Panc1 (cell line): ENCODE results near the gene LAMP5. TPM values are rescaled to one million over a fixed set of nuclear protein-coding genes. Genes with fewer than 3 reads are reported as not detected.
A peak's percentile ranks its signal among the peaks of the same experiment; 100 is the strongest.

ENCODE experiments used
- ATAC-seq: fragments of 200-7000 bp; cut with Tn5 transposase; 2 replicates; pipeline ENCODE4 v1.9.1; 2020; ENCODE audit warnings: mild to moderate bottlenecking, moderate library complexity
- Bru-seq: library from RNA; stranded (reverse); fragments of 400-500 nt; gene quantifications from one replicate; lab custom pipeline; 2021; lab: Mats Ljungman, UMichigan
- BruChase-seq, 2 experiments: library from RNA; stranded (reverse); fragments of 400-500 nt; gene quantifications; one replicate each; lab custom pipeline; 2021; lab: Mats Ljungman, UMichigan
- BruUV-seq: library from RNA; stranded (reverse); fragments of 400-500 nt; replicated peaks from 2 replicates; lab custom pipeline; 2021; lab: Mats Ljungman, UMichigan
- CTCF ChIA-PET: fragments of 300-600 bp; sonication (Branson Sonifier 250); formaldehyde crosslinking; loops from one replicate; lab custom pipeline; 2022; ENCODE audit warnings: antibody characterized with exemption; lab: Charles Lee
- POLR2A ChIA-PET: fragments of 300-600 bp; sonication (Branson Sonifier 250); formaldehyde crosslinking; loops from one replicate; lab custom pipeline; 2022; ENCODE audit warnings: antibody characterized with exemption; lab: Charles Lee
- DNase-seq: peaks from one replicate; pipeline ENCODE4 v3.0.0-alpha.2; 2010; ENCODE audit warnings: low read depth, low spot score
- H3K27ac ChIP-seq: 2 replicates; pipeline ENCODE4 v1.5.1; 2011; ENCODE audit warnings: mild to moderate bottlenecking, low read length, inconsistent platforms
- H3K27me3 ChIP-seq: fragments of 200-500 bp; sonication (Bioruptor generic); 2 replicates; pipeline ENCODE4 v1.6.0; 2014; ENCODE audit warnings: low read length, inconsistent platforms; ENCODE audit not compliant: control insufficient read depth, insufficient read depth
- H3K36me3 ChIP-seq: fragments of 200-500 bp; sonication (Bioruptor generic); 2 replicates; pipeline ENCODE4 v1.5.1; 2014; ENCODE audit warnings: inconsistent platforms, mild to moderate bottlenecking, low read length, moderate library complexity; ENCODE audit not compliant: control insufficient read depth, insufficient read depth
- H3K4me1 ChIP-seq: 2 replicates; pipeline ENCODE4 v1.5.1; 2011; ENCODE audit warnings: inconsistent platforms, mild to moderate bottlenecking, low read length, moderate library complexity; ENCODE audit not compliant: control insufficient read depth, insufficient read depth
- H3K4me3 ChIP-seq, 2 experiments: 2 replicates each; pipeline ENCODE4 v1.5.1; 2011 to 2012; ENCODE audit warnings: low read depth in 2 of 2, low read length in 2 of 2, mild to moderate bottlenecking in 2 of 2, inconsistent platforms in 1 of 2, moderate library complexity in 1 of 2
- H3K9me3 ChIP-seq: fragments of 200-500 bp; sonication (Bioruptor generic); 2 replicates; pipeline ENCODE4 v1.5.1; 2014; ENCODE audit warnings: low read depth, mild to moderate bottlenecking, inconsistent platforms, low read length, moderate library complexity; ENCODE audit not compliant: control insufficient read depth, insufficient read depth
- POLR2AphosphoS5 ChIP-seq: IDR thresholded peaks from 2 replicates; pipeline ENCODE4 v1.6.1; 2012; ENCODE audit warnings: mild to moderate bottlenecking, low read depth, low read length, moderate library complexity
- SIN3A ChIP-seq: IDR thresholded peaks from 2 replicates; pipeline ENCODE4 v1.6.1; 2012; ENCODE audit warnings: low read depth, mild to moderate bottlenecking, low read length, moderate library complexity, borderline replicate concordance; ENCODE audit not compliant: insufficient read depth
- TCF7L2 ChIP-seq: IDR thresholded peaks from 2 replicates; pipeline ENCODE4 v1.6.1; 2011; ENCODE audit warnings: mild to moderate bottlenecking, low read depth, low read length, inconsistent platforms
- in situ Hi-C: cut with HindIII; loops from 2 replicates; pipeline ENCODE4 v1.10.0; 2016; ENCODE audit warnings: low sequenced_read_pairs, low pct_unique_long_range_greater_than_20kb
- intact Hi-C: fragments of 100-400 bp; cut with micrococcal nuclease; formaldehyde crosslinking; loops from one replicate; pipeline ENCODE4 v1.10.0; 2022; ENCODE audit not compliant: unreplicated experiment
- long read RNA-seq: library from polyadenylated mRNA; unstranded; transcript quantifications from one replicate; pipeline ENCODE4 v2.0.0, GENCODE V29; 2021; ENCODE audit not compliant: unreplicated experiment
- polyA plus RNA-seq: library from polyadenylated mRNA; unstranded; fragments of >200 nt; gene quantifications from one replicate; pipeline ENCODE4 v1.2.1, GENCODE V29; 2012; ENCODE audit warnings: missing spikeins; ENCODE audit not compliant: insufficient read length
- total RNA-seq: library from RNA; stranded (reverse); gene quantifications from one replicate; pipeline ENCODE4 v1.2.1, GENCODE V29; 2021; ENCODE audit not compliant: unreplicated experiment
- TF ChIP-seq, protein P1 (sequence below), 2 experiments: IDR thresholded peaks; 2 replicates each; pipeline ENCODE4 v1.6.1; 2011 to 2012; ENCODE audit warnings: low read depth in 2 of 2, control low read depth in 1 of 2, low read length in 1 of 2, mild to moderate bottlenecking in 1 of 2, moderate library complexity in 1 of 2; ENCODE audit not compliant: insufficient read depth in 1 of 2
- TF ChIP-seq, protein P2 (sequence below): fragments of 450-650 bp; IDR thresholded peaks from 2 replicates; pipeline ENCODE4 v1.5.1; 2017; ENCODE audit warnings: mild to moderate bottlenecking

The LAMP5 gene, protein sequence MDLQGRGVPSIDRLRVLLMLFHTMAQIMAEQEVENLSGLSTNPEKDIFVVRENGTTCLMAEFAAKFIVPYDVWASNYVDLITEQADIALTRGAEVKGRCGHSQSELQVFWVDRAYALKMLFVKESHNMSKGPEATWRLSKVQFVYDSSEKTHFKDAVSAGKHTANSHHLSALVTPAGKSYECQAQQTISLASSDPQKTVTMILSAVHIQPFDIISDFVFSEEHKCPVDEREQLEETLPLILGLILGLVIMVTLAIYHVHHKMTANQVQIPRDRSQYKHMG
- not detected for total RNA-seq
- polyA plus RNA-seq: not detected
- Bru-seq, nascent RNA: not detected
- not detected for BruChase-seq, experiment 1, labeled RNA remaining after a 2-hour chase
- BruChase-seq, experiment 2, labeled RNA remaining after a 6-hour chase: not detected
- long read RNA-seq: 0 reads

DNA sequence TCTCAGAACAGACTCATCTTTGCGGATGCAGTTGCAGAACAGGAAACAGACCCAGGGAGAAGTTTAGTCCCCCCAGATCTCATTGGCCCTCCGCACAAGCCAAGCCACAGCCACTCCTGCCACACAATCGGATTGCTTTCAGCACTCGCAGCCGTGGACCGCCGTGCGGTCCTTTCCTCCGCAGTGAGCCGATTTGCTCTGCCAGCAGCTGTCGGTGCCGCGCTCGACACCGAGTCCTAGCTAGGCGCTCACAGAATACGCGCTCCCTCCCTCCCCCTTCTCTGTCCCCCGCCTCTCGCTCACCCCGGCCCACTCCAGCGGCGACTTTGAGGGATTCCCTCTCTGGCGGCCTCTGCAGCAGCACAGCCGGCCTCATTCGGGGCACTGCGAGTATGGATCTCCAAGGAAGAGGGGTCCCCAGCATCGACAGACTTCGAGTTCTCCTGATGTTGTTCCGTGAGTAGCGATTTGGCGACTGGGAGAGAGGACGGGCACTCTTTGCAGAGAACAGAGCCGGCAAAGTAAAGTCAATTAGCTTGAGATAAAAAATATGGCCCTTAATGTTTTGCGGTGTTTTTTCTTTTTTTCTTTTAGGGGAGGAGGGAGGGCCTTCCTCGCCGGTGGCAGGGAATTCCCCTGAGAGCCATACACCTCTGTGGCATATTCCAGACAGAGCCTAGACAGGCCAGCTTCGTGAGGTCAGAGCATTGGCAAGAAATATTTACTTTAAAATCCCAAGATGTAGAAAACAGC, at the start of gene LAMP5:
TSS of gene LAMP5 (plus strand) at position 130 of the 753 bp plus-strand sequence. CDS start at position 393, 263 bp downstream.
- intact Hi-C loops (no loop called here), in situ Hi-C loops (no loop called here)
- Histone ChIP-seq H3K9me3 (no peaks in the 10 kb centered on the region), H3K4me1 (peaks cover 5% of the 10 kb centered on the region; the same call in 1 of the 2 replicates), H3K27ac (no peak within 1 kb of the TSS), H3K4me3 (peak within 1 kb of the TSS; percentile 12 to 29; a peak in 3 of 4 replicates), H3K36me3 (no peaks in the 10 kb centered on the region; the same call in 1 of the 2 replicates), H3K27me3 (peaks cover 32% of the 10 kb centered on the region)
- TF ChIP-seq SIN3A (no peak), TCF7L2 (no peak)
- TF ChIP-seq, protein P1, sequence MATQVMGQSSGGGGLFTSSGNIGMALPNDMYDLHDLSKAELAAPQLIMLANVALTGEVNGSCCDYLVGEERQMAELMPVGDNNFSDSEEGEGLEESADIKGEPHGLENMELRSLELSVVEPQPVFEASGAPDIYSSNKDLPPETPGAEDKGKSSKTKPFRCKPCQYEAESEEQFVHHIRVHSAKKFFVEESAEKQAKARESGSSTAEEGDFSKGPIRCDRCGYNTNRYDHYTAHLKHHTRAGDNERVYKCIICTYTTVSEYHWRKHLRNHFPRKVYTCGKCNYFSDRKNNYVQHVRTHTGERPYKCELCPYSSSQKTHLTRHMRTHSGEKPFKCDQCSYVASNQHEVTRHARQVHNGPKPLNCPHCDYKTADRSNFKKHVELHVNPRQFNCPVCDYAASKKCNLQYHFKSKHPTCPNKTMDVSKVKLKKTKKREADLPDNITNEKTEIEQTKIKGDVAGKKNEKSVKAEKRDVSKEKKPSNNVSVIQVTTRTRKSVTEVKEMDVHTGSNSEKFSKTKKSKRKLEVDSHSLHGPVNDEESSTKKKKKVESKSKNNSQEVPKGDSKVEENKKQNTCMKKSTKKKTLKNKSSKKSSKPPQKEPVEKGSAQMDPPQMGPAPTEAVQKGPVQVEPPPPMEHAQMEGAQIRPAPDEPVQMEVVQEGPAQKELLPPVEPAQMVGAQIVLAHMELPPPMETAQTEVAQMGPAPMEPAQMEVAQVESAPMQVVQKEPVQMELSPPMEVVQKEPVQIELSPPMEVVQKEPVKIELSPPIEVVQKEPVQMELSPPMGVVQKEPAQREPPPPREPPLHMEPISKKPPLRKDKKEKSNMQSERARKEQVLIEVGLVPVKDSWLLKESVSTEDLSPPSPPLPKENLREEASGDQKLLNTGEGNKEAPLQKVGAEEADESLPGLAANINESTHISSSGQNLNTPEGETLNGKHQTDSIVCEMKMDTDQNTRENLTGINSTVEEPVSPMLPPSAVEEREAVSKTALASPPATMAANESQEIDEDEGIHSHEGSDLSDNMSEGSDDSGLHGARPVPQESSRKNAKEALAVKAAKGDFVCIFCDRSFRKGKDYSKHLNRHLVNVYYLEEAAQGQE (IDR thresholded peaks at IDR 0.05; ENCODE audit: insufficient read depth in 1 of 2, low read depth in 2 of 2, low read length in 1 of 2): peak; percentile 68 to 71
- no TSS peak for BruUV-seq
- ChIA-PET POLR2A (no interaction called here), CTCF (no interaction called here)
- no peak for DNase-seq
- ATAC-seq: peak; percentile 69; the same call in 1 of the 2 replicates

DNA sequence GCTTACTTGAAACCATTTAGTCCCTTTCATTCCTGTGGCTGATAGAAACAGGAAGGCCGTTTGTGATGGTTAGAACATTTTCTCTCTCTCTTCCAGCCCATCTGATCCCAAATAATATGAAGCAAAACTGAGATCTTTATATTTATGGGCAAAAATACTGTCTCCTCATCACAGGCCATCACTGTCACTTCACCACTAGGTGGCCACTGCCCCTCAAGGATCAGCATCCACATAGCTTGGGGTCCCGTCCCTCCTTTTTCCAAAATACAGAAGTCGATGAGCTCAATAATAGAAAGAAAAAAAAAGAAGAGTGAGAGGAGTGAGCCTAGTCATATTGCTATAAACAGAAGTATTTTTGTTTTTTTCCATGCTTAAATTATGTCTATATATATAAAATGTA, 46.4 kb upstream of the LAMP5 start:
- TF ChIP-seq, protein P2, sequence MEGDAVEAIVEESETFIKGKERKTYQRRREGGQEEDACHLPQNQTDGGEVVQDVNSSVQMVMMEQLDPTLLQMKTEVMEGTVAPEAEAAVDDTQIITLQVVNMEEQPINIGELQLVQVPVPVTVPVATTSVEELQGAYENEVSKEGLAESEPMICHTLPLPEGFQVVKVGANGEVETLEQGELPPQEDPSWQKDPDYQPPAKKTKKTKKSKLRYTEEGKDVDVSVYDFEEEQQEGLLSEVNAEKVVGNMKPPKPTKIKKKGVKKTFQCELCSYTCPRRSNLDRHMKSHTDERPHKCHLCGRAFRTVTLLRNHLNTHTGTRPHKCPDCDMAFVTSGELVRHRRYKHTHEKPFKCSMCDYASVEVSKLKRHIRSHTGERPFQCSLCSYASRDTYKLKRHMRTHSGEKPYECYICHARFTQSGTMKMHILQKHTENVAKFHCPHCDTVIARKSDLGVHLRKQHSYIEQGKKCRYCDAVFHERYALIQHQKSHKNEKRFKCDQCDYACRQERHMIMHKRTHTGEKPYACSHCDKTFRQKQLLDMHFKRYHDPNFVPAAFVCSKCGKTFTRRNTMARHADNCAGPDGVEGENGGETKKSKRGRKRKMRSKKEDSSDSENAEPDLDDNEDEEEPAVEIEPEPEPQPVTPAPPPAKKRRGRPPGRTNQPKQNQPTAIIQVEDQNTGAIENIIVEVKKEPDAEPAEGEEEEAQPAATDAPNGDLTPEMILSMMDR: peak; percentile 50
- no peak for TF ChIP-seq TCF7L2
- TF ChIP-seq, protein P1 (IDR thresholded peaks at IDR 0.05; ENCODE audit: insufficient read depth in 1 of 2, low read depth in 2 of 2, low read length in 1 of 2): no peak
- TF ChIP-seq POLR2AphosphoS5: no peak
- BruUV-seq: no TSS peak
- in situ Hi-C loops: no loop called here
- H3K27me3 ChIP-seq: no peaks in the 10 kb centered on the region
- no peaks in the 10 kb centered on the region for H3K4me1 ChIP-seq
- no peak for DNase-seq
- ChIA-PET POLR2A (no interaction called here), CTCF (interaction anchor here (1.0 kb wide), 1 partner anchor 142 kb away, joined by 3 read pairs; no protein-coding TSS in a partner anchor)
- no peaks in the 10 kb centered on the region for H3K36me3 ChIP-seq
- intact Hi-C loops: no loop called here
- H3K27ac ChIP-seq: no peak overlapping the region
- no peak for ATAC-seq
- no peak overlapping the region for H3K4me3 ChIP-seq
- H3K9me3 ChIP-seq: no peaks in the 10 kb centered on the region
